Fibroblast of peridontal ligament (primary cell): ENCODE data around the gene SETD5.
A peak's percentile ranks its signal among the peaks of the same experiment; 100 is the strongest.

ENCODE experiments used
- DNase-seq: peaks from one replicate; pipeline ENCODE4 v3.0.0-alpha.2; 2010; ENCODE audit errors: extremely low read depth

Gene SETD5

GRCh38 chr3:9409981-9410854 lies 12.8 kb downstream of the SETD5 start:
- no peak for DNase-seq

GRCh38 chr3:9411302-9411701 lies 13.9 kb downstream of the SETD5 start:
- DNase-seq: no peak

DNA sequence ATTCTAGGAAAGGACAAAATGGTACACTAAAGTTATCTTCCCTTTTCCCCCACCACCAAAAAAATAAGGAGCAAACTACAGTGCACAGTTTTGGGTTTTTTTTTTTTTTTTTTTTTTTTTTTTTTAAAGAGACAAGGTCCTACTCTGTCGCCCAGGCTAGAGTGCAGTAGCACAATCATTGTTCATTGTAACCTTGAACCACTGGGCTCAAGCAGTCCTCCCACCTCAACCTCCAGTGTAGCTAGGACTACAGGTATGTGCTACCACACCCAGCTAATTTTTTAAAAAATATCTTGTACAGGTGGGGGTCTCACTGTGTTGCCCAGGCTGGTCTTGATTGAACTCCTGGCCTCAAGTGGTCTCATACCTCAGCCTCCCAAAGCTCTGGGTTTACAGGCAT lies 14.9 kb downstream of the SETD5 start:
- no peak for DNase-seq

- no peak for DNase-seq
Measured at GRCh38 chr3:9414826-9415225, 17.4 kb downstream of the SETD5 start.

- no peak for DNase-seq
Measured at GRCh38 chr3:9415485-9416138, 18.2 kb downstream of the SETD5 start.

GRCh38 chr3:9416139-9416780 lies 18.8 kb downstream of the SETD5 start:
- peak; percentile 20 for DNase-seq

DNA sequence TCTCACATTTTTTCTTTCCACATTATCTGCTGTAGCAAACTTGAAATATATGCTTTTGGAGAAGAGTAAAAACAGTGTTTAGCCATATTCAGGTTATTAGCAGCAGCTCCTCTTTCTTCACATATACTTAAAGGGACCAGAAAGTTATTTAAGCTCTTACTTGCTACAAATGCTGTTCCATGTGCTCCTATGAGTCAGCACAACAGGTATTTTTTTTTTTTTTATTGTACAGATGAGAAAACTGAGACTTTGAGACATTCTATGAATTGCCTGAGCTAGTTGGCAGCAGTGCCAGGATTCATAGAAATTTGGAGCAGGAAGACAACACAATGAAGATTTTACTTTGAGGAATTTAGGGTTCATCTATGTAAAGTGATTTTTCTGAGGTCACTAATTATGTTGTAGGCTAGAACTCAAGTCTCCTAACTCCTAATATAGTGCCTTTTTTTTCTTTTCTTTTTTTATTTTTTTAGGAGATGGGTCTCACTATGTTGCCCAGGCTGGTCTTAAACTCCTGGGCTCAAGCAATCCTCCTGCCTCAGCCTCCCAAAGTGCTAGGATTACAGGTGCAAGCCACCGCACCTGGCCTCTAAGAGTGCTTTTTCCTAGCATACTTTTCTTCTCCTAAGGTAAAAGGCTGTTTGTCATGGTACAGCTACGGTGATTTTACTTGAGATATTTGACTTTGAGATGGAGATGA lies 23.6 kb downstream of the SETD5 start:
- peak; percentile 30 for DNase-seq

GRCh38 chr3:9422712-9423424 lies 25.5 kb downstream of the SETD5 start:
- DNase-seq: peak; percentile 99

GRCh38 chr3:9428411-9428810 lies 31.0 kb downstream of the SETD5 start:
- no peak for DNase-seq

DNA sequence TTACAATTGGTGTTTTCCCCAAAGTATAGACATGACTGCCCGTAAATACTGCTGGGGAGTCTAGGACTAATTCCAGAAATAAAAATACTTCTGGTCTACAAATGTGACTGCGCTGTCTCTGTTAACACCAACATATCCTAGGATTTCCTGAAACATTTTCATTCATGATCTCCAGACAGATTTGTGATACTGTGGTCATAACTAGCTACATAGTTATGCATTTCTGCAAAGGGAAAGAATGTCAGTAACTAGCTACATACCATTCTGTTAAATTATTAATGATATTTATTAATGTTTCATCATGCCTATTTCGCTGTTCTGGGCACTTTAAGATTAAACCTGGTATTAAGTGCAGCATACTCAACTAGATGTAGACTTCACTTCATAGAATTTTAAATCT lies 33.3 kb downstream of the SETD5 start:
- no peak for DNase-seq

- no peak for DNase-seq
Measured at GRCh38 chr3:9433627-9434521, 36.5 kb downstream of the SETD5 start.

DNA sequence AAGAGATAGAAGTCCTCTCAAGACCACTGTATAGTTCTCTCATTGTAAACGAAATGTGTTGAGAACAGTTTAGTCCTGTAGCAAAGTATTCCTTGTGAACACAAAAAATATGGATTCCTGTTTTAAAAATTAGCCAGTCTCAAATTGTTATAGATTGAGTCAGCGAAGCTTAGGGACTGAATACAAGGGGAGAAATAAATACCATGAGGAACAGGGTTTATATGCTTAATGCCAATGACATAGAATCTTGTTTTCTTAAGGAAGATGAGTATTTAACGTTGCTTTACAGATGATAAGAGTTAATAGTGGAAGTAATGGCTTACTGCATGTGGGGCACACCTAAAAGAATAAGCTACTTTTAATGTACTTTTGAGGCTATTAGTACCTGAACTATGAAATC lies 37.9 kb downstream of the SETD5 start:
- no peak for DNase-seq

GRCh38 chr3:9439331-9439730 lies 41.9 kb downstream of the SETD5 start:
- DNase-seq: no peak

DNA sequence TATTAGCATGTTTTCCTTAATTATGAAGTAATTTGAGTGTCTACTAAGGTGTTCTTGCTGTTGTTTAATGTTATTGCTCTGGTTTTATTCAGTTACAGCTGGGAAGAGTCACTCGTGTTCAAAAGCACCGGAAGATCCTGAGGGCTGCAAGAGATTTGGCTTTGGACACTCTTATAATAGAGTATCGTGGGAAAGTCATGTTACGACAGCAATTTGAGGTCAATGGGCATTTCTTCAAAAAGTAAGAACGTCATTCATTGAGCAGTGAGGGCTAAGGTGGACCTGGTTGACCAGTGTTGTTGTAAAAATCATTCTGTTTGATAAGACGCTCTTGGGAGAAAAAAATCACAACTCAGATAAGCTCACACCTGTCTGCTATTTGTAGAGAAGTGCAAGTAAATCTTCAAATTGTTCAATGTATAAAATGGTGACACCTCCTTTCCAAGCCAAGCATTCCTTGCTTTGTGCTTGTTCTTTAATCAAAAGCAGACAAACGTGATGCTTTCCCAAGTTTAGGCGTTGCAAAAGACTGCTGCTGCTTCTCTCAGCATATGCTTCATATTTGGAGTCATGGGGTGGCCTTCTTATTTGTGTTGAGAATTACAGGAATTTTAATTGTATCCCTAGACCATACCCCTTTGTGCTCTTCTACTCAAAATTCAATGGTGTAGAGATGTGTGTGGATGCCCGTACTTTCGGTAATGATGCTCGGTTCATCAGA lies 44.2 kb downstream of the SETD5 start:
- DNase-seq: peak; percentile 27

GRCh38 chr3:9448071-9448470 lies 50.7 kb downstream of the SETD5 start:
- no peak for DNase-seq

- no peak for DNase-seq
Measured at GRCh38 chr3:9448643-9449042, 51.2 kb downstream of the SETD5 start.

GRCh38 chr3:9450126-9450525 lies 52.7 kb downstream of the SETD5 start:
- no peak for DNase-seq

- no peak for DNase-seq
Measured at GRCh38 chr3:9450991-9451390, 53.6 kb downstream of the SETD5 start.

DNA sequence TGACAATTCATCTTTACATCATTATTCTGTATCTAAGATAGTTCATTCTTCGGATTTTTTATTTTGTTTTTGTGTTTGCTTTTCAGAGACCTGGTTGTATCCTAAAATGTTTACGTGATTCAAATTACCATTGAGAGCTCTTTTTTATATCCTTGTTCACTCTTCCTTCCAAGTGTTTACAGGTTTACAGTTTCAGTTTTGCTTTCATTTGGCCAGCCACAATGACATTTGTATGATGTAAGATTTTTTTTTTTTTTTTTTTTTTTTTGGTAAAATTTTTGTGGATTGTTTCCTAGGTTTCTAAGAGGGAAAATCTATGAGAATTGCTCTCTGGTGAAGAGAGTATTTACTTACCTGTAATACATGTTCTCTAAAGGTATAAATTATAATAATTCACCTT lies 55.0 kb downstream of the SETD5 start:
- DNase-seq: peak; percentile 54

- DNase-seq: no peak
Measured at GRCh38 chr3:9455596-9456131, 58.2 kb downstream of the SETD5 start.
